ENCODE data around the gene TMEM18.

Gene TMEM18

GRCh38 chr2:620471-621302, 56.5 kb downstream of the TMEM18 start:
- no peak for DNase-seq (ENCODE audit: low read depth in 2 of 2)

GRCh38 chr2:620004-620403, 57.2 kb downstream of the TMEM18 start:
- DNase-seq (ENCODE audit: low read depth in 2 of 2): no peak

GRCh38 chr2:618422-618990, 58.7 kb downstream of the TMEM18 start:
- no peak for DNase-seq (ENCODE audit: low read depth in 2 of 2)

GRCh38 chr2:618005-618404, 59.2 kb downstream of the TMEM18 start:
- no peak for DNase-seq (ENCODE audit: low read depth in 2 of 2)

Data from stimulated activated CD4-positive, alpha-beta T cell treated with anti-CD3 and anti-CD28 coated beads, Interleukin-1b, Interleukin-23, amount 100 ng/mL, for 4 hours (primary cell).